ENCODE measurements around the gene SPTBN1. TPM values are rescaled to one million over a fixed set of nuclear protein-coding genes. Genes with fewer than 3 reads are reported as not detected.

SPTBN1 gene
- total RNA-seq, 1 experiment from 2014 or later: 204 TPM

- no peak overlapping the region for H3K4me3 Mint-ChIP-seq
- TF ChIP-seq ZNF138 (CRISPR knock-in tag; conservative IDR thresholded peaks at IDR 0.05) (no peak), ZSCAN18 (CRISPR knock-in tag; IDR thresholded peaks at IDR 0.05) (no peak), ZNF423 (CRISPR knock-in tag; IDR thresholded peaks at IDR 0.05) (no peak), NFATC4 (CRISPR knock-in tag; IDR thresholded peaks at IDR 0.05) (no peak), TP53 (CRISPR knock-in tag; IDR thresholded peaks at IDR 0.05) (no peak), ARID4B (CRISPR knock-in tag; IDR thresholded peaks at IDR 0.05; ENCODE audit: borderline replicate concordance) (no peak), MLX (CRISPR knock-in tag; IDR thresholded peaks at IDR 0.05) (no peak), SP1 (CRISPR knock-in tag; conservative IDR thresholded peaks at IDR 0.05) (no peak), TCF7 (CRISPR knock-in tag; IDR thresholded peaks at IDR 0.05; ENCODE audit: low read depth) (no peak), ZNF219 (CRISPR knock-in tag; IDR thresholded peaks at IDR 0.05; ENCODE audit: borderline replicate concordance) (no peak), ELF4 (CRISPR knock-in tag; IDR thresholded peaks at IDR 0.05; ENCODE audit: low read depth) (no peak), STAT6 (CRISPR knock-in tag; conservative IDR thresholded peaks at IDR 0.05; ENCODE audit: low read depth) (no peak), FOXP4 (CRISPR knock-in tag; IDR thresholded peaks at IDR 0.05) (no peak), ZNF532 (CRISPR knock-in tag; IDR thresholded peaks at IDR 0.05; ENCODE audit: borderline replicate concordance) (no peak)
- no peak overlapping the region for H3K27ac Mint-ChIP-seq
- ATAC-seq (no peak), DNase-seq (ENCODE audit: low spot score) (no peak)
- CTCF ChIA-PET: no interaction called here
- H3K27me3 Mint-ChIP-seq (ENCODE audit: low read depth): no peaks in the 10 kb centered on the region
- H3K4me1 Mint-ChIP-seq: peaks cover 77% of the 10 kb centered on the region
- H3K36me3 Mint-ChIP-seq: peaks cover 7% of the 10 kb centered on the region
- H3K9me3 Mint-ChIP-seq: no peaks in the 10 kb centered on the region
- POLR2A ChIA-PET: no interaction called here
Observed at GRCh38 chr2:54608224-54608623, 152.1 kb downstream of the SPTBN1 start.

All from WTC11 (cell line).